HG03097 (cell line): ENCODE results near the gene ATXN3L.

Experiments
- ATAC-seq: cut with Tn5 transposase; IDR thresholded peaks from one replicate; pipeline ENCODE4 v1.9.1; 2021; ENCODE audit not compliant: unreplicated experiment, low FRiP score

Gene ATXN3L

GRCh38 chrX:13319953-13320352 is at the start of gene ATXN3L:
TSS of gene ATXN3L (minus strand) at chrX:13320053. CDS start at chrX:13319934, 119 bp downstream.
- ATAC-seq = no peak

GRCh38 chrX:13369256-13370030 is 49.6 kb upstream of the ATXN3L start:
- ATAC-seq = no peak

GRCh38 chrX:13367950-13368349 is 48.1 kb upstream of the ATXN3L start:
- ATAC-seq = no peak

DNA sequence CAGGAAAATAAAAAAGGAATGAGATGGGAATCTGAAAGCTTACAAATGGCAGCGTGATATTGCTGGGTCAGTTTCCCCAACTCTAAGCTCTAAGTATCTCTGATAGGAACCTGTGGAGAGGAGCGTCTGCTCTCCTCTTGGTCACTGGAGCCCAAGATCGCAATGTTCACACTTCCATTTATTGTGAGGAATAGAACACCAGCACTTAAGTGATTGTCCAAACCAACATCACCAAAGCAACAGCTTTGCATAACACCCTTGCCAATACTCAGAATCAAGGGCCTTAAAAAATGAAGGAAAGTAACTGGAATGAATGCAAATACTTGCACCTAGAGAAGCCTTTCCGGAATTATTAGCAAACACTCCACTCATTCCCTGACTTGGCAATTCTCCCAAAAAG is 46.8 kb upstream of the ATXN3L start:
- no peak for ATAC-seq

GRCh38 chrX:13365161-13365560 is 45.3 kb upstream of the ATXN3L start:
- no peak for ATAC-seq

GRCh38 chrX:13364230-13364857 is 44.5 kb upstream of the ATXN3L start:
- ATAC-seq = no peak

- no peak for ATAC-seq
These were observed 40.3 kb upstream of the ATXN3L start for GRCh38 chrX:13360146-13360545.

DNA sequence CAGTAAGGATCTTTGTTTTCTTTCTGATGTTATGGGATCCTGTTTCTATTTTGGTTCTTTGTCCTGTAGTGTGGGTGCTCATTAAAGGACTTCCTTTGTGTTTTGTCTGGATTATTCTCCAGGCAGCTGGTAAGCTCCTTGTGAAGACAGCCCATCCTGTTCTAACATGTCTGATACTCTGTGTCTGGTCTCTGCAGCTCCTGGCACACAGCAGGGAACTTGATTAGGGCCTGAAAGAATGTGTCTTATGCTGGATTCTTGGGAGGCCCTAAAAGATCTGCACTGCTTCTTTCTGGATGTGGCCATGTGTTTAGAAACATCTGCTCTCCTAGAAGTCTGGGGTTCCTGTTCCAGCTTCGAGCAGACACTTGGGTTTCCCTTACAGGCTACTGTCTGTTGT is 38.1 kb upstream of the ATXN3L start:
- ATAC-seq = no peak

DNA sequence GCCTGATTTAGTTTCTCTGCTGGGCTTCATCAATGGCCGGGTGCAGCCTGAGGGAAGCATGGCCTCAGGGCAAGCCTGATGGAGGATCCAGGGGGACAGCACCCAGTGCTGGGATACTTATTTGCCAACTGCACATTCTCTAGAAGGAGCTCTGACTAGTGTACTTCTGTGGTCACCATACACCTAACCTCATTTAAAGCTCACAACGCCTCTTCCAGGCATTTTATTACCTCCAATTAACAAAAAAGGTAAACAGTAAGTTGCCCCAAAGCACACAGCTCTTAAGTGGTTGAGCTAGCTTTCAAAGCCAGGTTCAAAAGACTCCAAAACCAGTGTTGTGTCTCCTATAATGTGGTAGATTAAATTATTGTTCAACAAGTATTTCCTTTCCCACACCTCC is 26.8 kb upstream of the ATXN3L start:
- ATAC-seq = no peak

- ATAC-seq = no peak
These were observed 25.6 kb upstream of the ATXN3L start for GRCh38 chrX:13345438-13345837.

DNA sequence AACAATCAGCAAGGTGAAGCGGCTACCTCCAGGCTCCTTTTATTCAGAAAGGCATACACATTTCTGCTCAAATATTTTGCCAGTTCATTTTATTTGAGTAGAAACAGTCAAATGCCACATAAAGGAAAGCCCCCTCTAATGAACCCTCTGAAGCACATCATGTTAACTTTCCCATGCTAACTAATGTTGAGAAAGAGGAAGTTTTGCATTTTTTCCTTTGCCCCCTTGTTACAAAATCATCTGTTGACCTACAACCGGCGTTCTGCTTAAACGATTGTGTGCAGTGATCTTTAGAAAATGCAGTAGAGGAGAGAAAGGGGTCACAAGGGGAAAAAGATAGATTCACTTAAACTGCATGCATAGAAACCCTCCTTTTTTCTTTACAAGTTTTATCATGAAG is 25.2 kb upstream of the ATXN3L start:
- ATAC-seq = no peak

DNA sequence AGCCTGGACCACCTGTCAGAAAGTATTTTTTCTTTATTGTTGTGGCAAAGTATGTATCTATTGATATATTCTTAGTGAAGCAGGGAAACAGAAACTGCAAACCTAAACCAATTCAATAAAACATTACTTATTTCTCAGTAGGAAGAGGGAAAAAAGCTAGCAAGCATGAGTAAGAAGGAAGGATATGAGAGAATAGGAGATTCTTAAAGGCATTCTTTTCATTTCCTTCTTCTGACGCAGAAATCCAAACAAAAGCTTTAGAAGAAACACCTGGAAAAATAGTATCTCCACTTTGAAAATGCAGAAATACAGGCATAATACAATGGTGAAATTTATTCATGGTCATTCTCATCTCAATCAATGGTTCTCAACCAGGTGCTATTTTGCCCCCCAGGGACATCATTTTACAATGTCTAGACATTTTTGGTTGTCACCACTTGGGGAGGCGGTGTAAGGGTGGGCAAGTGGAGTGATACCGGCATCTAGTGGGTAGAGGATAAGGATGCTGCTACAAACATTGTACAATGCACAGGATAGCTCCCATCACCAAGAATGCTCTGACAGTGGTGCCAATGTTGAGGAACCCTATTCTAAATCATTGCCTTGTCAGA is 21.7 kb upstream of the ATXN3L start:
- ATAC-seq = no peak

DNA sequence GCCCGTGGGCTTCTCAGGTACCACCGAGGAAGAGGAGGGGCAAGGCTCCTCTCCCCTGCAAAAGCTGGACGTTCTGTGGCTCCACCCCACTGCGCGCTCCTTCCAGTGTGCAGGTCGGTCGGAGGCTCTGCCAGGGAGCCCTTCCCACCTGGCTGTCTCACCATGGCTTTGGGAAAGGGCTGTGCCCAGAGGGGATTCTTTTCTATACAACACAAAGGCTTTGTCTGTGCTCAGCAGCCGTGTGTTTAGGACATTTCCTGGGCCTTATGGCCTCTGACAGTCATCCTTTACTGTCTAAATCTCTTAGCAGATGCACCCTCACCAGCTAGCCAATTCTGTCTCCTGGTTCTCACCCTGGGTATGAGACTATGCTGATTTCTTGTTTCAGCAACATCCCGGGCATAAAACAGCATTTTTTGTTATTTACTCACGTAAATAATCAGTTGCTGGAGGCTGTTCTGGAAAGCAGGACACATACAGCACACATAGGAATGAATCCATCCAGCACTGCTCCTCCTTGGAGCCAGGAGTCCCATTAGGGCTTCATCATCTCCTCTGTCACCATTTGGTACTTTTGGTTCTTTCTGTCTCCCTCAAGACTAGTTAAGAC is 20.4 kb upstream of the ATXN3L start:
- ATAC-seq = no peak

DNA sequence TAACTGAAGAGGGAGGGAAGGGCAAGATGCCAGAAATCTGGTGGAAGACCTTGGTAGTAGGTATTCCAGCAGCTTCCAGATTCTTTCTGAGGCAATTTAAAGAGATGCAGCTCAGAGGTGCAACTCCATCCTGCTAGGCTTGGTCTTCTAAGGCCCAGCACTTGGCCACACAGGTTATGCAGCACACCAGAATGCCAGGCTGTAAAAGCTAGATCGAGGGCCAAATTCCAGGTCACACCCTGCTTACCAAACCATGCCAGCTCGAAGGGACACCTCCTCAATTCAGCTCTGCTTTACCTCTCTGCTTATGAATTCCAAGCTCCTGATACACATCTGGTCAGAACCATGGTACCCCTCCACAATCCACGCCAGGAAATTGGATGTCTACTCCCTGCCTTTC is 19.8 kb upstream of the ATXN3L start:
- no peak for ATAC-seq

- ATAC-seq = no peak
These were observed 19.2 kb upstream of the ATXN3L start for GRCh38 chrX:13338996-13339515.

GRCh38 chrX:13334491-13334890 is 14.6 kb upstream of the ATXN3L start:
- ATAC-seq = no peak

- ATAC-seq = no peak
These were observed 10.6 kb upstream of the ATXN3L start for GRCh38 chrX:13330446-13330845.

DNA sequence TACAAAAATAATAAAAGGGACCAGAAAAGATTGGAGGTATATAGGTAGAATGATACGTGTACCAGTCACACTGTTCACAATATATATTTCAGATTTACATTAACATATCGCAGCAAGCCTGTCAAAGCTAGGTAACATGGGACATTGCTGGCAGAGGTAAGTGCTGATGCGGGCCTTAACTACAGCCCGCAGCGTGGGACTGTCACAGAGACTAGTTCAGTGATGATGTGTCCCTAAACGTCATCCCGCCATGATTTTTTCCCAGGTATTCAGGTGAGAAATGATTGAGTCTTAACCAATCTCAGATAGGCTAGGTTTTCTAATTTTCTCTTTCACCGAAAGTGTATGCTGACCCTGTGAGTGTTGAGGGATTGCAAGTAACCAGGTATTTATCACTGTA is 7.8 kb upstream of the ATXN3L start:
- no peak for ATAC-seq

DNA sequence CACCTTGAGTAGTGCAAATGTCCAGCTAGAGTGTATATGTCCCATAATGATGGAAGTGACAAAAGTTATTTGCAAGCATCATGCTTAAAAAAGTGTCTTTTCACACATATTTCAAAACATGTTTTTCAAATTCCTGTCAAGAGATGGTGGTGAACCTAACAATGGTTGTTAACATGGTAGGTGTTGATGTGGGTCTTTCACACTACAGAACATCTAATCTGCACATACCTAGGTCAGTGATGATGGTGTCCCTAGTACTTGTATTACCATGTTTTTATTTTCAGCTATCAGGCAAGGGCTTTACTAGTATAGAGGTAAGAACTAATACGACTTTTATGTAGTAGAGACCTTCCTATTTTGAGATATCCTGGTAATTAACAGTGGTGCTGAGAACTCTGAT is 3.4 kb upstream of the ATXN3L start:
- no peak for ATAC-seq

- no peak for ATAC-seq
These were observed 2.5 kb downstream of the ATXN3L start for GRCh38 chrX:13317366-13317765.

DNA sequence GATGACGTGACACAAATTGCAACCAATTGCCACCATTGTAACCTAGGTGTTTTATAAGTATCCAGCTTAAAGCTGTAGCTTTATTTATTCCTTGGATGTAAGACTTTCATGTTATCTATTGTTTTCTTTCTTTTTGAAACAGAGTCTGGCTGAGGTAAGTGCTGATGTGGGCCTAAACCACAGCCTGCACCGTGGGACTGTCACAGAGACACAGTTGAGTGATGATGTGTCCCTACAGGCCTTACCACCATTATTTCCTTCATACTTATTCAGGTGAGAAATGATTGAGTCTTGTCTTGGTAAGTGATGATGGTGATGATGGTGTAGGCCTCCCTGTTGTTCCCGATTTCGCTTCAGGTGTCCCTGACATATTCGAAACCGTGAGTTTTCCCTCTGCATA is 8.3 kb downstream of the ATXN3L start:
- no peak for ATAC-seq
